Dedifferentiated amniotic fluid mesenchymal stem cell (primary cell): Measurements from ENCODE around the gene GCSAM.

Experiments
- DNase-seq: peaks from one replicate; pipeline ENCODE4 v3.0.0-alpha.2; 2016; ENCODE audit errors: extremely low spot score

Gene GCSAM

GRCh38 chr3:112104774-112105173, 28.3 kb downstream of the GCSAM start:
- no peak for DNase-seq

GRCh38 chr3:112101916-112102315, 31.1 kb downstream of the GCSAM start:
- peak; percentile 15 for DNase-seq

GRCh38 chr3:112097378-112097777, 35.7 kb downstream of the GCSAM start:
- peak; percentile 97 for DNase-seq

GRCh38 chr3:112096176-112096575, 36.9 kb downstream of the GCSAM start:
- no peak for DNase-seq

- DNase-seq: no peak
Measured at GRCh38 chr3:112095731-112096130, 37.3 kb downstream of the GCSAM start.

- no peak for DNase-seq
Measured at GRCh38 chr3:112093180-112093522, 39.9 kb downstream of the GCSAM start.

GRCh38 chr3:112092496-112093179, 40.4 kb downstream of the GCSAM start:
- DNase-seq: no peak

- no peak for DNase-seq
Measured at GRCh38 chr3:112090887-112091586, 42.0 kb downstream of the GCSAM start.

GRCh38 chr3:112089956-112090886, 42.8 kb downstream of the GCSAM start:
- no peak for DNase-seq

GRCh38 chr3:112088944-112089343, 44.1 kb downstream of the GCSAM start:
- DNase-seq: no peak

GRCh38 chr3:112087746-112088145, 45.3 kb downstream of the GCSAM start:
- no peak for DNase-seq

- DNase-seq: no peak
Measured at GRCh38 chr3:112086875-112087524, 46.0 kb downstream of the GCSAM start.

GRCh38 chr3:112086076-112086854, 46.8 kb downstream of the GCSAM start, which contains the start of gene C3orf52:
C3orf52 (plus strand) TSS chr3:112086389; CDS start chr3:112086408, 19 bp downstream.
- DNase-seq: peak; percentile 44

GRCh38 chr3:112085735-112086075, 47.3 kb downstream of the GCSAM start:
- DNase-seq: no peak

- no peak for DNase-seq
Measured at GRCh38 chr3:112084980-112085705, 47.9 kb downstream of the GCSAM start.

GRCh38 chr3:112083239-112083638, 49.8 kb downstream of the GCSAM start:
- no peak for DNase-seq

- DNase-seq: no peak
Measured at GRCh38 chr3:112078125-112079083, 54.6 kb downstream of the GCSAM start.

GRCh38 chr3:112074616-112075497, 58.2 kb downstream of the GCSAM start:
- DNase-seq: peak; percentile 68
